ENCODE results near the gene ATP5PO. TPM values are rescaled to one million over a fixed set of nuclear protein-coding genes. Genes with fewer than 3 reads are reported as not detected.

Gene ATP5PO
- total and polyA plus RNA-seq, 2 of the 8 experiments (the other 6 are each of a cell fraction or from before 2014, with no cell fraction given): 251 to 267 TPM

- TF ChIP-seq CHD7 (IDR thresholded peaks at IDR 0.05; ENCODE audit: insufficient replicate concordance, low read length) (no peak), HDAC6 (IDR thresholded peaks at IDR 0.05; ENCODE audit: low read depth, low read length) (no peak), SIX5 (IDR thresholded peaks at IDR 0.05; ENCODE audit: low read depth, low read length) (no peak), CTCF (IDR thresholded peaks at IDR 0.05; ENCODE audit: control extremely low read depth in 1 of 3, insufficient read depth in 1 of 3, low read depth in 1 of 3, low read length in 3 of 3) (no peak), PHF8 (conservative IDR thresholded peaks at IDR 0.05; ENCODE audit: low read depth, low read length) (no peak)
Measured at GRCh38 chr21:33931799-33932390, 16.3 kb upstream of the ATP5PO start (continued).
